Endothelial cell of umbilical vein (primary cell): Measurements from ENCODE around the gene SPA17.

Experiments used
- CTCF ChIP-seq, 2 donors: IDR thresholded peaks; 1 replicate in 1 of 2; 2 replicates in 1 of 2; pipeline ENCODE4 v1.5.1; 2011; ENCODE audit warnings: low read length in 2 of 2, mild to moderate bottlenecking in 2 of 2, moderate library complexity in 2 of 2, control low read depth in 1 of 2, inconsistent platforms in 1 of 2, low read depth in 1 of 2; ENCODE audit not compliant: insufficient read depth in 1 of 2; ENCODE audit errors: extremely low read depth in 1 of 2
- EZH2 ChIP-seq: IDR thresholded peaks from 2 replicates; pipeline ENCODE4 v1.6.1; 2012; ENCODE audit warnings: borderline replicate concordance, low read depth, mild to moderate bottlenecking, moderate library complexity, low read length, inconsistent platforms; ENCODE audit not compliant: severe bottlenecking
- FOS ChIP-seq: IDR thresholded peaks from 2 replicates; pipeline ENCODE4 v1.6.1; 2011; ENCODE audit warnings: mild to moderate bottlenecking, low read length, moderate library complexity, borderline replicate concordance; ENCODE audit not compliant: insufficient read depth
- GATA2 ChIP-seq: IDR thresholded peaks from 2 replicates; pipeline ENCODE4 v1.7.0; 2011; ENCODE audit warnings: low read depth, mild to moderate bottlenecking, moderate library complexity, mixed read lengths, low read length; ENCODE audit not compliant: insufficient read length, insufficient read depth
- JUN ChIP-seq: IDR thresholded peaks from 2 replicates; pipeline ENCODE4 v1.6.1; 2011; ENCODE audit warnings: borderline replicate concordance, low read depth; ENCODE audit not compliant: insufficient read length, insufficient read depth
- MAX ChIP-seq: IDR thresholded peaks from 2 replicates; pipeline ENCODE4 v1.6.1; 2011; ENCODE audit not compliant: insufficient read depth, insufficient read length
- MYC ChIP-seq: IDR thresholded peaks from one replicate; pipeline ENCODE4 v1.6.1; 2011; ENCODE audit warnings: mild to moderate bottlenecking, low read depth, low read length
- POLR2A ChIP-seq: IDR thresholded peaks from 2 replicates; pipeline ENCODE4 v1.6.1; 2012; ENCODE audit warnings: low read depth, mild to moderate bottlenecking, control low read depth, low read length
- POLR2AphosphoS5 ChIP-seq: IDR thresholded peaks from 2 replicates; pipeline ENCODE4 v1.6.1; 2012; ENCODE audit warnings: low read depth, mild to moderate bottlenecking, control low read depth, low read length, moderate library complexity; ENCODE audit not compliant: insufficient read depth

- TF ChIP-seq EZH2 (no peak), MYC (no peak), CTCF (IDR thresholded peaks at IDR 0.05; ENCODE audit: extremely low read depth in 1 of 2, insufficient read depth in 1 of 2, low read depth in 1 of 2, low read length in 2 of 2) (no peak), POLR2AphosphoS5 (no peak), JUN (no peak), POLR2A (no peak), MAX (no peak), FOS (no peak), GATA2 (no peak)
Observed at GRCh38 chr11:124663861-124664260, 9.8 kb upstream of the SPA17 start.
